Retina (tissue), 1 donor: ENCODE results near the gene MINDY3.
"Not testable (repeated sequence)": the region's sequence is repeated elsewhere in the genome, so short reads cannot be mapped to it uniquely, and the experiment has no call there.

ENCODE experiments used
- DNase-seq: peaks from one replicate; pipeline ENCODE4 v3.0.0-alpha.2; 2016

The MINDY3 gene

GRCh38 chr10:15804109-15804508, 56.2 kb downstream of the MINDY3 start:
- no peak for DNase-seq

DNA sequence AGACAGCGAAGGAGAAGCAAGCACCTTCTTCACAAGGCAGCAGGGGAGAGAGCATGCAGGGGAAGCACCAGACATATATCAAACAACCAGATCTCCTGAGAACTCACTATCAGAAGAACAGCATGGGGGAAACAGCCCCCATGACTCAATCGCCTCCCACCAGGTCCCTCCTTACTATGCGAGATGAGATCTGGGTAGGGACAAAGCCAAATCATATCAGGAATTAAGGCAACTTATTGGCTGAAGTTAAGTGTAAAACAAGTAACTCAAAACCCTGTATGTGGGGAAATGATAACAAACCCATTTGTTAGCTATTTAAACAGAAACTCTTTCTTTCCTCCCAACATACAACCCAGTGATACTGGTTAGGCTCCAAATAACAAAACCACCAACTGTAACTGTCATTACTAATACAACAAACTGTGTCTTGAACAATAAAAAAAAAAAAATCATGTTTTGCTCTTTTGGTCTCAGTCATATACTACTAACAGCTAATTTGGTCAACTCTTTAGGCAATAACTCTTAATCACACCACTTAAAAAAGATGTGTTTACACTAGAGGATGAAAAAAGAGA, 57.8 kb downstream of the MINDY3 start:
- no peak for DNase-seq

GRCh38 chr10:15801641-15802040, 58.7 kb downstream of the MINDY3 start:
- DNase-seq: no peak

GRCh38 chr10:15801147-15801546, 59.2 kb downstream of the MINDY3 start:
- no peak for DNase-seq

DNA sequence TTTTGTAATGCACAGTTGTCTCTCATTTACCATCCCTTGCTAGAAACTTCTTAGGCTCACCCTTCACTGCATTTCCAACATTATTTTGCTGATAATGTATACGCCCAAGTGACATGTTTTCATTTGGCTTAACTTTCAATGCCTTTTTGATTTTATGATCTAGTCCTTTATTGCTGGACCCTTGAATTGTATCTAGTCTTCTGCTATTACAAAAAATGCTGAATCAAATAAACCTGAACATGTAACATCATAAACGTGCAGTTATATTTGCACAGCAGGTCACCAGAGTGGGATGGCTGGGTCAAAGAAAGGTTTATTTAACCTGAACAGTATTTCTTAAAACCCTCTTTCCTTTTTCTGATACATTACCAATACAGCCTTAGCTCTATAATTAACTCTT, 63.0 kb downstream of the MINDY3 start:
- DNase-seq: no peak

DNA sequence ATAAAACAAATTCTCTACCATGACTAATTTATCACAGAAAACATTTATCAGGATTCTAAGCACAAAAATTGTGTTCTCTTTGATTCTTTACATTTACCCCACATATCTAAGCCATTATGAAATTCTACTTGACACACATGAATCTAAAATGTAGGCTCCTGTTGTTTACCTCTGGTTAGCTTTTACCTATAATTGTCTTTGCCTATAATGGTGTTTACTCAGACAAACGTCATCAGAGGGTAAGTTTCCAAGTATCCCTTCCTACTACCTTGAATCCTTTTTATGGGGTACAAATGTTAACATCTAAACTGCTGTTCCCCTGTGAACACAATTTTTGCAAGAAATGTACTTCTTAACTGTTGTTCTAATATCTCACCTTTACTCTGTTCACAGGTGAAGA, 63.5 kb downstream of the MINDY3 start:
- DNase-seq: no peak

- no peak for DNase-seq
Observed at GRCh38 chr10:15796098-15796759, 64.1 kb downstream of the MINDY3 start.

DNA sequence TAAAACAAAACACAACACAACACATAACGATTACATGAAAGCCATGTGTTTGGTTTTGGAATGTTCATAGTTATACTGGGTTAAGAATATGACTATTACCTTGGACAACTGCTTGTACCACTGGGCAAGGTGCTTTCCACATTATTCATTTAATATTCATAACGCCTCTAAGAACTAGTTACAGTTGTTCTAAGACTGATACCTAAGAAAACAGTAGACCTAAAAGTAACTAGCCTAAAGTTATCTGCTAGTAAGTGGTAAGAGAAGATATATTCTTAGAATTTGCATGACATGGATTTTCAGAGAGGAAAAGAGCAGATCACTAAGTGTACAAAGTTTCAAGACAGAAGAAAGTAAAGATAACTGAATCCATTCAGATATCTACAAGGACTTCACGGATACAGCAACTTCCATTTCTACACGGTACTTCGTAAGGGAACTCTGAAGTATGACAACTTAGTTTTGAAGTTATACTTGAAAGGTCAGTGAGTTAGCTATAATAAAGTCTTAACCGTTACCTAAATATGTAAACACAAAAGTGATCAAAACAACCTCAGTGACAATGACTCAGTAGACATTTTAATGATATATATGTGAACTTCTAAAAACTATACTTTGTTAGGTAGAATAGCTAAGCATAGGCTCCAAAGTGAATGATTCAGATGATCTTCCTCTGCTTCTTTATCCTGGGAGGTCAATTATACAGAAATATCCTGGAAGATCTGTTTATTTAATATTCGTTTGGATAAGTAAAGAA, 65.1 kb downstream of the MINDY3 start:
- no peak for DNase-seq

DNA sequence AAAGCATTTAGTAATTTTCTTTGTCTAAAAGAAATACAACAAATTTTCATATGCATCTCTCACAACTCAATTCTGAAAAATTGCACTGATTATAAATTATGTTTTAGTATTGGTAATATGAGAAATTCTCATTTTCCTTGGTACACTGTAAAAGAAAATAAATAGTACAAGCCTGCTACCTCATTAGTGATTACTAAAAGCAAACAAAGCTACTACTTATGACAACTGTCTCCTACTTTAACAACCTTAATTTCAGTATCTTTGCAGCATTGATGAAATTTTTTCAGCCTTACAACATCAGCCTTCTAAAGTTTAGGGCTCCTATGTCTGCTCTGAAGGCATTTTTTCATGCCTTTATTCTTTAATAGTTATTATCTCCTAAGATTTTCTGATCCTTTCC, 65.7 kb downstream of the MINDY3 start:
- no peak for DNase-seq

- no peak for DNase-seq
Observed at GRCh38 chr10:15793664-15794063, 66.6 kb downstream of the MINDY3 start.

DNA sequence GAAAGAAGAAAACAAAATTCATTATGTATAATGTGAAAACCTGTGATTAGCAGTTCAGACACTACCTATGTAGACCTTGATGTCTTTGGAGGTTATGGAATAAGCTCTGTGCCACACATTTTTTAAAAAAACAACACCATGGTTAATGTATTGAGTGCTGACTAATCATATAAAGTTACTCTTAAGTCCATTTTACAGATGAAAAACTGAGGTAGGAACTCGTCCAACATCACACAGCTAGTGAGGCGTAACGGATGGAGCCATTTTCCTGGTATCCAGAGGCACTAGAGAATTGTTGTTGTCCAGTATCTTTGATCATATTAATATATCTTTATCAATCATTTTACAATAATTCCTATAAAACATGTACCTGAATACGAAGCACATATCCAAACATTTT, 67.5 kb downstream of the MINDY3 start:
- no peak for DNase-seq

DNA sequence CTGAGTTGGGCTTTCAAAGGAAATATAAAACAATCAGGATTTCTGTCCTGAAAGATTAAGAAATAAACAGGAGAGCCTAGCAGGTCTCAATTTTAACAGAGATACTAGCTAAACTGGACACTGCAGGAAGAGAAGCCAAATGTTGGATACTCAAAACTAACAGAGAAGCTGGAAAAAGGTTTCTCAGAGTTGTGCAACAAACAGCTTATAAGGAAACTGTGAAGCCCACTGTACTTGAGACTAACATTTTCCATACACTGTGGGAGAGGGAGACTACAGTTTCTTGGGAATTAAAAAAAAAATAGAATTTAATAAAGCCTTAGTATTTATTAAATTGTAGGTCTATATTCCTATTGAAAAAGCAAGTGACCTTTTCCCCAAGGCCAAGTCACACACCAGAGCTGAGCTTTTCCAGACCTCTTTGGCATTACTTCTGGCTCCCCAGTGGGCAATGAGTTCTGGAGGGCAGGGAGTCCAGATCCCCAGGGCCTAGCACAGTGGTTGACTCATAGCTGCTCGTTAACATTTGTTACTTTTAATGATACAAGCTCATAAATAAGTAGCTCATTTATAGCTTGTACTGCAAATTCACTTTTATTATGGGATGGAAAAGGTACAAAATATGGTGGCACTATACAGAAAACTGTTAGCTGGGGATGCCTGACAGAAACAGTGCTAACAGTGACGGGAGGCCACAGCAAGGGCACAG, 68.3 kb downstream of the MINDY3 start:
- no peak for DNase-seq

- no peak for DNase-seq
Observed at GRCh38 chr10:15789793-15790525, 70.3 kb downstream of the MINDY3 start.

DNA sequence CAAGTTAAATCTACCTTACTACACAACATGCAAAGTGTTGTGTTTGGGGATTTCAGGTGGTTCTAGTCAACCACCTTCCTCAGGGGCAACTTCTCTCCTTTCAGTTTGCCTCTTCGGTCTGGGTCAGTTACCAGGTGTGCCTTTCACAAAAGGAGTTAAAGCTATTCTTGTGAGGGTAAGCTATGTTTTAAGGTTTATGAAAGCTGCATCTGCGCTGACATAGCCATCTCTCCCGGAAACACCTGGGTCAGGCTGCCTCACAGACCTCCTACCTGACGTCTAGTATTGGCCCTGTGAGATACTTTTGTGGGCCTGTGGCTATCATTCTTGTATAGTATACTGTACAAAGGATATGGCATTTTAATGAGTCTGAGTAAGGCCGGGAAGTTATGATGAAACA, 72.9 kb downstream of the MINDY3 start:
- no peak for DNase-seq

DNA sequence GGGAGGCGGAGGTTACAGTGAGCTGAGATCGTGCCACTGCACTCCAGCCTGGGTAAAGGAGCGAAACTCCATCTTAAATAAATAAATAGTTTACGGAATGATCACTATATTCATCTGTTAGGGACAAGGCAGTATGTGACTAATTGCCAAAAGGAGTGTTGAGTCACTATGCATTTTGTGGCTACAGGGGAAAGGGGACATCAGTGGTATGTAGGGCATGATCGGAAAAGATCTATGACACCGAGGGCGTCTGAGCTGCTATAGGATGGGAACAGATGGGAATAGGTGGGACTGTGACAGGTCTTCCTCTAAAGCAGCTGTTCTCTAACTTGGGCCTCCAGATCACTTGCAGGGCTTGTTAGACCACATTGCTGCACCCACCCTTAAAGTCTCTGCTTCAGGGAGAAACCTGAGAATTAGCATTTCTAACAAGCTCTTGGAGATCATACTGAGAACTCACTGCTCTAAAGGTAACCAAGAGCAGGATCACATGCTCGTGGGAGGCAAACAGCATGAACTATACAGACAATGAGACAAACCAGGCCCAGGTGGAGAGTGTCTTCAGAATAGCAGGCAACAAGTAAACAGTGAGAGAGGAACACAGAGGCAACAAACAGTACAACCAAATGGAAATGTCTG, 75.5 kb downstream of the MINDY3 start:
- DNase-seq: no peak

- no peak for DNase-seq
Observed at GRCh38 chr10:15783941-15784636, 76.2 kb downstream of the MINDY3 start.

DNA sequence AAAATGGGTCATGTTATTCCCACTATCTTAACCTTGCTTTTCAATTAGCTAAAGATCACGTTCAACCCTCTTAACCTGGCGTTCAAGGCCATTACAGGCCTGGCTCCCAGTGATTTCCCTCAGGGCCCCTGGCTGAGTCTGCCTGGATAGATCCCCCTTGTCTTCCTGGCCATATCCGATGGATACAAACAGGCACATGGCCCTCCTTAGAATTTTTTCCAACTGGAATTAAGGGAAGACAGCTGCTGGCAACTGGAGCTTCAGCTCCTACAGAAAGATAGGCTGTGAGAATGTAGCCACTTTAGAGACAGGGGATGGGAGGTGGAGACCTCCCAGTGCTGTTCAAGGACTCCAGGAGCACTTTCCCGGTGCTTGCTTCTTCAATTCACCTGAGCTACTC, 77.5 kb downstream of the MINDY3 start:
- DNase-seq: no peak

- DNase-seq: no peak
Observed at GRCh38 chr10:15781381-15781960, 78.8 kb downstream of the MINDY3 start.

- no peak for DNase-seq
Observed at GRCh38 chr10:15780353-15781135, 79.8 kb downstream of the MINDY3 start.

DNA sequence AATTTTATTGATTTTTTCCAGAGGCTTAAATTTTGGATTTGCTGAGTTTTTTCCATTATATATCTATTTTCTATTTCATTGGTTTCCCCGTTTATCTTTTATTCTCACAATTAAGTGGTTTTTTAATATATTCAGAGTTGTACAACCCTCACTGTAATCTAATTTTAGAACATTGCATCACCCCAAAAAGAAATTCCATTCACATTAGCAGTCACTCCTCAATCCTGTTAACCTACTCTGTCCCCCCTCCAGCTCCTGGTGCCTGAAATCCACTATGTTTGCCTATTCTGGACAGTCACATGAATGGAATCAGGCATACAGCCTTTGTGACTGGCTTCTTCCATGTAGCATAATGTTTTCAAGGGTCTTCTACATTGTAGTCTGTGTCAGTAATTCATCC, 84.8 kb downstream of the MINDY3 start:
- DNase-seq: no peak

GRCh38 chr10:15774534-15774933, 85.8 kb downstream of the MINDY3 start:
- not testable (repeated sequence) for DNase-seq
